GM18858 (cell line): ENCODE data around the gene CFAP46.
"Not testable (repeated sequence)": the region's sequence is repeated elsewhere in the genome, so short reads cannot be mapped to it uniquely, and the experiment has no call there.

Experiments
- ATAC-seq: cut with Tn5 transposase; IDR thresholded peaks from one replicate; pipeline ENCODE4 v1.9.1; 2021; ENCODE audit not compliant: unreplicated experiment

Gene CFAP46

GRCh38 chr10:132832186-132832969 is 110.0 kb downstream of the CFAP46 start:
- ATAC-seq, result no peak

GRCh38 chr10:132829403-132829802 is 113.0 kb downstream of the CFAP46 start:
- no peak for ATAC-seq

GRCh38 chr10:132828681-132829080 is 113.7 kb downstream of the CFAP46 start:
- no peak for ATAC-seq

GRCh38 chr10:132827861-132828539 is 114.4 kb downstream of the CFAP46 start:
- ATAC-seq, result no peak

GRCh38 chr10:132827423-132827789 is 115.0 kb downstream of the CFAP46 start:
- ATAC-seq, result no peak

- no peak for ATAC-seq
Observed at GRCh38 chr10:132826524-132827422, 115.6 kb downstream of the CFAP46 start.

GRCh38 chr10:132825783-132826523 is 116.4 kb downstream of the CFAP46 start:
- ATAC-seq, result not testable (repeated sequence)

GRCh38 chr10:132820056-132820455 is 122.3 kb downstream of the CFAP46 start:
- no peak for ATAC-seq

- no peak for ATAC-seq
Observed at GRCh38 chr10:132817701-132818211, 124.6 kb downstream of the CFAP46 start.

GRCh38 chr10:132816718-132817117 is 125.7 kb downstream of the CFAP46 start:
- no peak for ATAC-seq

GRCh38 chr10:132815168-132815857 is 127.1 kb downstream of the CFAP46 start:
- ATAC-seq, result no peak

- ATAC-seq, result no peak
Observed at GRCh38 chr10:132814469-132814856, 127.9 kb downstream of the CFAP46 start.

- ATAC-seq, result no peak
Observed at GRCh38 chr10:132813560-132814468, 128.6 kb downstream of the CFAP46 start.

- ATAC-seq, result no peak
Observed at GRCh38 chr10:132813001-132813401, 129.4 kb downstream of the CFAP46 start.

GRCh38 chr10:132812520-132812919 is 129.8 kb downstream of the CFAP46 start:
- ATAC-seq, result no peak

- no peak for ATAC-seq
Observed at GRCh38 chr10:132811891-132812481, 130.4 kb downstream of the CFAP46 start.

GRCh38 chr10:132810807-132811700 is 131.3 kb downstream of the CFAP46 start:
- no peak for ATAC-seq
